ENCODE measurements around the gene ST8SIA1.

ST8SIA1 gene

DNA sequence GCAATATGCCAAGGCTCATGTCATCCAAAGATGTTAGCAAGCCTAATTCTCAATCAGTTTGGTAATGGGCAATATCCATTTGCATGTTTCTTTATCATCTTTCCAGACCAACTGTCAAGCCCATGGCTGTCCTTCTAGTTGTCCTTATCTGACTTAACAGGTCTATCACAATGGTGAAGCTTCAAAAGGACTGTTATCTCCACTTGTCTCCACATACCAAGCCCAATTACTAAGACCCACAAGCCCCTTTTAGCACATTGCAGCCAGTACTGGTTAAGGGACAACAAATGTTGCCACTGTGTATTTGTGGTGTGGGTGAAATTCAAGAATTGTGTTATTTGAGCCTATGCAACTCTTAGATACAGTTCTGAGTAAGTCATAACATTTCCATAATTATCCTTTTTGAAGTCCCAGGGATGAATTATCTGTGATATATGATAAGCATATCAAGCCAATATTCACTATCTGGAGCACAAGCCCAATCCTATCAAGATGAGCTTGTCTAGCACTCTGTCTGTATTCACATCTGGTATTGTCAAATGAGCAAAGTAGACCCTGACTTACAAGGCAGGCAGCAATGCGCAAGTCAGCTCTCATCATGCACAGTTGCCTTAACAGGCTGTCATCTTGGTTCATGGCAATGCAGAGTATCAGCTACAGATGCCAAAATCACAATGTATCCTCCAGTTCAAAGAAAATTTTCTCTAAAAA is 19.3 kb upstream of the ST8SIA1 start:
- H3K36me3 Mint-ChIP-seq (ENCODE audit: low read depth), result no peaks in the 10 kb centered on the region
- peaks cover 7% of the 10 kb centered on the region for H3K27me3 Mint-ChIP-seq (ENCODE audit: low read depth, poor library complexity)
- no peak overlapping the region for H3K4me3 Mint-ChIP-seq
- no peaks in the 10 kb centered on the region for H3K9me3 Mint-ChIP-seq
- TF ChIP-seq, protein P1, sequence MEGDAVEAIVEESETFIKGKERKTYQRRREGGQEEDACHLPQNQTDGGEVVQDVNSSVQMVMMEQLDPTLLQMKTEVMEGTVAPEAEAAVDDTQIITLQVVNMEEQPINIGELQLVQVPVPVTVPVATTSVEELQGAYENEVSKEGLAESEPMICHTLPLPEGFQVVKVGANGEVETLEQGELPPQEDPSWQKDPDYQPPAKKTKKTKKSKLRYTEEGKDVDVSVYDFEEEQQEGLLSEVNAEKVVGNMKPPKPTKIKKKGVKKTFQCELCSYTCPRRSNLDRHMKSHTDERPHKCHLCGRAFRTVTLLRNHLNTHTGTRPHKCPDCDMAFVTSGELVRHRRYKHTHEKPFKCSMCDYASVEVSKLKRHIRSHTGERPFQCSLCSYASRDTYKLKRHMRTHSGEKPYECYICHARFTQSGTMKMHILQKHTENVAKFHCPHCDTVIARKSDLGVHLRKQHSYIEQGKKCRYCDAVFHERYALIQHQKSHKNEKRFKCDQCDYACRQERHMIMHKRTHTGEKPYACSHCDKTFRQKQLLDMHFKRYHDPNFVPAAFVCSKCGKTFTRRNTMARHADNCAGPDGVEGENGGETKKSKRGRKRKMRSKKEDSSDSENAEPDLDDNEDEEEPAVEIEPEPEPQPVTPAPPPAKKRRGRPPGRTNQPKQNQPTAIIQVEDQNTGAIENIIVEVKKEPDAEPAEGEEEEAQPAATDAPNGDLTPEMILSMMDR (IDR thresholded peaks at IDR 0.05), result no peak
- no peaks in the 10 kb centered on the region for H3K4me1 Mint-ChIP-seq
- no peak for DNase-seq
- no peak overlapping the region for H3K27ac Mint-ChIP-seq

DNA sequence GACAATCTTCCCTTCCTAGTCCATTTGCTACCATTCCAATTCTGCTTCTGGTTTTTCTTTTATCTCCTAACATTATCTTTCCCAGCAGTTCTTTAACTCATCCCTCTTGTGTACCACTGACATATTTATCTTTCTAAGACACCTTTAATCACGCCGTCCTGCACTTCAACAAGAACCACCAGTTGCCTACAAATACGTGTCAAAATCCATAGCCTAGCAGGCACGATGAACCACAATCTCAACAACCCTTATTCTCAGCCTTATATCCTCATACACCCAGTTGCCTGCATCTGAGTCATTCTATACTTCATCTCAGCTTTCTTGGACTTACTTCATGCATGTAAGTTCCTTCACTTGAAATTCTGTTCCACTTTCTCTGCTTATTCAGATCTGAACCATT is 16.4 kb upstream of the ST8SIA1 start:
- H3K36me3 Mint-ChIP-seq (ENCODE audit: low read depth), result no peaks in the 10 kb centered on the region
- H3K4me3 Mint-ChIP-seq, result no peak overlapping the region
- TF ChIP-seq, protein P1 (IDR thresholded peaks at IDR 0.05), result no peak
- no peak overlapping the region for H3K27ac Mint-ChIP-seq
- H3K27me3 Mint-ChIP-seq (ENCODE audit: low read depth, poor library complexity), result peaks cover 7% of the 10 kb centered on the region
- H3K9me3 Mint-ChIP-seq, result no peaks in the 10 kb centered on the region
- no peaks in the 10 kb centered on the region for H3K4me1 Mint-ChIP-seq
- no peak for DNase-seq

- peaks cover 8% of the 10 kb centered on the region for H3K9me3 Mint-ChIP-seq
- H3K4me3 Mint-ChIP-seq, result no peak overlapping the region
- peaks cover 7% of the 10 kb centered on the region for H3K27me3 Mint-ChIP-seq (ENCODE audit: low read depth, poor library complexity)
- DNase-seq, result no peak
- no peaks in the 10 kb centered on the region for H3K36me3 Mint-ChIP-seq (ENCODE audit: low read depth)
- TF ChIP-seq, protein P1 (IDR thresholded peaks at IDR 0.05), result no peak
- H3K4me1 Mint-ChIP-seq, result no peaks in the 10 kb centered on the region
- no peak overlapping the region for H3K27ac Mint-ChIP-seq
These were observed 13.7 kb upstream of the ST8SIA1 start for GRCh38 chr12:22348208-22348607.

- Mint-ChIP-seq H3K9me3 (peaks cover 38% of the 10 kb centered on the region), H3K27ac (no peak overlapping the region), H3K4me1 (peaks cover 10% of the 10 kb centered on the region), H3K4me3 (no peak overlapping the region), H3K36me3 (ENCODE audit: low read depth) (peaks cover 9% of the 10 kb centered on the region), H3K27me3 (ENCODE audit: low read depth, poor library complexity) (peaks cover 6% of the 10 kb centered on the region)
- no peak for DNase-seq
- TF ChIP-seq, protein P1 (IDR thresholded peaks at IDR 0.05), result no peak
These were observed 5.6 kb upstream of the ST8SIA1 start for GRCh38 chr12:22340143-22340542.

DNA sequence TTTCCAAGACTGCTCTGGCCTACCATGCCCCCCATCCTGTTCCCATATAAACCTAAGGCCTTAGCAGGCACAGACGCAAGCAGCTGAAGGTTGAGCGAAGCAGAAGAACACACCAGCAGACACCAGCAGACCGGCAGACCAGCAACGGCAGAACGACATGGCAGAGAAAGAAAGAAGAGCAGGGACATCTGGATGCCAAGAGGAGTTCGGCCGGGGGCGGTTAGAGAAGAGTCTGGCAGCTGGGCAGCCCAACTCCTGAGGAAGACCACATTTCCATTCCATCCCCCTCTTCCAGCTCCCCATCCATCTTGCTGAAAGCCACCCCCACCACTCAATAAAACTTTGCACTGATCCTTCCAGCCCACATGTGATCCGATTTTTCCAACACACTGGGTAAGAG is 5.2 kb upstream of the ST8SIA1 start:
- Mint-ChIP-seq H3K9me3 (peaks cover 38% of the 10 kb centered on the region), H3K27ac (no peak overlapping the region)

More for the DNA sequence above, 5.2 kb upstream of the ST8SIA1 start:
- no peak for DNase-seq
- peaks cover 10% of the 10 kb centered on the region for H3K4me1 Mint-ChIP-seq
- H3K4me3 Mint-ChIP-seq, result no peak overlapping the region
- H3K27me3 Mint-ChIP-seq (ENCODE audit: low read depth, poor library complexity), result peaks cover 8% of the 10 kb centered on the region
- peaks cover 9% of the 10 kb centered on the region for H3K36me3 Mint-ChIP-seq (ENCODE audit: low read depth)
- TF ChIP-seq, protein P1 (IDR thresholded peaks at IDR 0.05), result no peak

Measured in nephron progenitor cell (in vitro differentiated cells).